Ecto neural progenitor cell (in vitro differentiated cells): ENCODE results near the gene FOXN3.
"Not testable (repeated sequence)": the region's sequence is repeated elsewhere in the genome, so short reads cannot be mapped to it uniquely, and the experiment has no call there.

Experiments used
- DNase-seq: peaks from one replicate; pipeline ENCODE4 v3.0.0-alpha.2; 2018; ENCODE audit warnings: low spot score

The FOXN3 gene

DNA sequence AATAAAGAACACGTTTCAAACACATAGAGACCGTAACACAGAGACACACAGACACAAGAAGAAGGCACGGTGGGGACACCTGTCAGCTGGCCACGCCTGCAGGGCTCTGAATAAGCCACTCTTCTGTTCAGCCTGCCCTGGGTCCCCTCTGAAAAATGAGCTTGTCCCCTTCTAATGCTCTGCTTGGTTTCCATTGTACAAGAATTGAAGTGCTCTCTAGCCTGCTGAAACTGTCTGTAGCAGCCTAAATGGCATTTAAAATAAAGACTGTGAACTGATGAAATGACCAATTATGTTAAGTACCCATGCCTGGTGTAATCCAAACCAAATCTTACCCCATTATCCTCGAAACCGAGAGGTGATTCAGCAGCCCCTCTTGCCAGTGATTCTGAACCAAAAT lies 139.8 kb downstream of the FOXN3 start:
- no peak for DNase-seq

DNA sequence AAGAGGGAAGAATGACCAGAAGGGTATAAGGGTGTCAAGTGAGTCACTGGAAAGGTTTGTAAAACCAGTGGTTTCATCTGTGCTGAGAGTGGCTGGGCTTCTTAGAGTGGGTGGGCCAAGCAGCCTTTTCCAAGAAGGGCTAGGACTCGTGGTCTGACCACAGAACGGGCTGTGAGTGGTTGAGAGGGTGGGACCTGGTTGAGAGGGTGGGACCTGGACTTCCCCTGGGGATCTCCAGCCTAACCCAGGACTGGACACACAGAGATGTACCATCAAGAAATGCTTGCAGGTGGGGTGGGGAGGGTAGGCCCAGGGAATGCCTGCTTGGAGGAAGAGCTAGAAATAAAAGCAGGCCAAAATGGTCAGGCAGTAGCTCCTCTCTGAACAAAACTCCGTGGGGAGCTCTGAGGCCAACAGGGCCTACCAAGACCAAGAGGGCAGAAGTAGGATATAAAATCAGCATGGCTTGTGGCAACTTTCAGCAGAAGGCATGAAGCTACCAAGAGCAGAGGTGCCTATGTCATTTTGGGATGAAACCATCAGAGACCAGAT lies 140.5 kb downstream of the FOXN3 start:
- no peak for DNase-seq

DNA sequence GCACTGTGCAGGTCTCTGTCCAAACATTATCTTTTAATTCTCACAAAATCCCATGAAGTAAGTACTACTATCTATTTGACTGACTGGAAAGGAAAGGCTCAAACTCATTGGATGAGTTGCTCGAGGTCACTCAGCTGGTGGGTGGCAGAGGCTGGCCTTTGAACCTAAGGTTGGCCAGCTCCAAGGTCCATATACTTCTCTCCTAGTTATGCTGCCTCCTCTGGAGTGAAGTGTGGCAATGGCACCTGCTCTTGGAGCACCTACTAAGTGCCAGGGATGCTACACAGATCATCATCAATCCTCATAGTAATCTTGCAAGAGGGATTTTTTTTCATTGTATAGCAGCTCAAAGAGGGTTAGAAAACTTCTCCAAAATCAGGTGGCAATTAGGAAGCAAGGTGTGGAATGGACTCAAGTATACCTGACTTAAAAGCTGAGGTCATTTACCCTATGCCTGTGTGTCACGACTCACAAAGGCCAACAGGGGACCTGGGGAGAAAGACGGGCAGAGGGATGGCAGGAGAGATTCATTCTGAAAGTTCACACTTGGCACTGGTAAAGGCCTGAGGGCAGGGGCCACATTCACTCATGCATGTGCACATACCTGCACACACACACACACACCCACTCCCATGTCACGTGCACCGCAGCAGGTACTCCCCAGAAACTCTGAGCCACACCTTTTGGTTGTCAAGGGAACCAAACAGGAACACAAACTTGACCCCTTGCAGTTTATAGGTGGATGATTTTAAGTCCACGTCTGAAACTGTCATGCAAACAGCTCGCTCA lies 146.4 kb downstream of the FOXN3 start:
- no peak for DNase-seq

DNA sequence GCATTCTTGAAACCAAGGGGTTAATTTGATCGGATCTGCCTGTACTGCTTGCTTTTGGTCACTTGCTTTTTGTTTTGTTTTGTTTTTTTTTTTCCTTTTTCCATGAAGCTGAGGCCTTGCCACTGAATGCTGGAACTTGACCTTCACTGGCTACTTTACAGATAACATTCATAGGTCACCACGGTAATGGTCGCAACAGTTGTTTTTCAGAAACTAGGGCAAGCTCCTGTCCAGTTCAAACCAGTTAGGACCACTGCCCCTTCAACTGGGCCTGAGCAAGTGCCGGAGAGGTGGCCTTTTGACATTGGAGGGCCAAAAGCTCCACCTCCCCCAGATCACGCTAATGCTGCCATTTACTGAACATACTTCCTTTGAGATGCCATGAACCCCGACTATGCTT lies 147.6 kb downstream of the FOXN3 start:
- DNase-seq: no peak

DNA sequence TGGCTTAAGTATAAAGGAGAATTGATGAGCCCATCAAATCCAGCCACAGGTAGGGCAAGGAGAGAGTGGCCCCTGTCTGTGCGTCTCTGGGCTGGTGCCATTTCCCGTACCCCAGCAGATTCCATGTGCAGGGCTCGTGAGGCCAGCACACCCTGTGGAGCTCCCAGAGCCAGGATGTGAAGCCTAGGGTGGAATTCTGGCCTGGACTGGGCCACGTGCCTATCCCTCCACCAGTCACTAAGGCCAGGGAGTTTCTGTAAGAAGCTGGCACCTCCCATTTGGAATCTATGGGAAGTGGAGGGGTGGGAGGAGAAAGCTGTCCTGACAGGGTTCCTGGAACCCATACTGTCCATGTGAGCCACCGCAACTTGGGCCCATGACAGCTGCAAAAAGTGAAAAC lies 148.5 kb downstream of the FOXN3 start:
- no peak for DNase-seq

DNA sequence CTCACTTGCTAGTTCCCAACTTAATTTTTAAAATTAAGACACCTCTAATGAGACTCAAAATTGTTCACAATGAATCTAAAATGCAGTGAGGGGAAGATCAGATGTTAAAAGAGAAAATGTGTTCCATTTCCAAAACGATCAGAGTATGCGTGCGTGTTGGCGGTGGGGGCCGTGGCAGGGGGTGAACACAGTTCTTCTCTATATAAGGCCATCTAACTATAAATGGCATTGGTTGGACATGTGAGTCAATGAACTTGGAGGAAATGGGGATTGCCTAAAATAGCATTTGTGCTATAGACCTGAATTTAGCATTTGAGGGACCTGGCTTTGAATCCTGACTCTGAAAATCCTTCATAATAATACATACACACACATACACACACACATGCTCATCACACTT lies 149.4 kb downstream of the FOXN3 start:
- no peak for DNase-seq

DNA sequence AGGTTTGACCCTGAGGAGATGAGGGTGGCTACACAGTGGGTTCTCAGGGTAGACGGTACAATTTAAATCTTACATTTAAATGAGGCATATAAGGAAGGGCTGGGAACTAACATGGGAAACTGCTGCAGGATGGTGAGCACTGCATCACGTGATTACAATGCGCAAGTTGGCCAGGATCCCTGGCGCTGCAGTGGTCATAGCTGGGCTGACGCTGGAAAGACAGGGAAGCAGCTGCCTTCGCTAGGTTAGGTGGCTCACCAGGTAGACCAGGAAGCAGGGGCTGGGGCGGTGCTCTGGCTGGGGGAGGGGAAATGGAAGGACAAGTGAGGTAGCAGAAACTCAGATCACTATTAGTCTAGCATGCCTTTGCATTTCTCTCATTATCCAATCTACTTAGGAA lies 149.9 kb downstream of the FOXN3 start:
- no peak for DNase-seq

DNA sequence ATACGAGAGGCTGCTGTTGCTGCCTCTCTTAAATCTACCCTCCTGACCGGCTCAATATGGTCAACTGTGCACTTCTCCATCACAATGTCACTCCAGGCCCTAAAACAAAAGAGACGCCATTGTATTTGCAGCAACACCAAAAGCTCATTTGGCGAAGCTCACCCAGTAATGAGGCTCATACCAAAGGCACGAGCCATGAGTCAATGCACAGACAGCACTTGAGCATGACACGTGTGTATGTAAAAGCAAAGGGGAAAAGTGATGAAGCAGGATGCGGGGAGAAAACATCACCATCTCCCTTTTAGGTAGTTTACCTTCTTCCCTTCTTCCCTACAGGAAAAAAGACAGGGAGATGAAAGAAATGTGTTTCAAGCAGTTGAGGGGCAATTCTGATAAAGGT lies 150.3 kb downstream of the FOXN3 start:
- DNase-seq: no peak

DNA sequence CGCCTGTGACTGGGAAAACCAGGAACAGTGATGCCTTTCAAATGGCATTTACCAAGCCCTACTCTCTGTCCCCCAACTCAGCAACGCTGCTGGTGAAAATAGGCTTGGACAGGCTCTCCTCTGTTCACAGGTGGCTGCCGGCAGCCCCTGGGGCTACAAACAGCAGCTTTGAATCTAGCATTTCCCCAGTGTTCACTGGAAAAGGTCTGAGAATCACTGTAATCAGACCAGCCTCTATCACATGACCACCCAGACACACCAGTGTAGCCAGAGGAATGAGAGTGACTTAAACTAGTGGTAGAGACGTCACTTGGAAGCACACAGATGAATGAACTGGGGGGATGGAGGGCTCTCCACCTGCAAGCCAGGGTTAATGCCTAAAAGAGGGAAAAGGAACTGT lies 151.8 kb downstream of the FOXN3 start:
- DNase-seq: no peak

DNA sequence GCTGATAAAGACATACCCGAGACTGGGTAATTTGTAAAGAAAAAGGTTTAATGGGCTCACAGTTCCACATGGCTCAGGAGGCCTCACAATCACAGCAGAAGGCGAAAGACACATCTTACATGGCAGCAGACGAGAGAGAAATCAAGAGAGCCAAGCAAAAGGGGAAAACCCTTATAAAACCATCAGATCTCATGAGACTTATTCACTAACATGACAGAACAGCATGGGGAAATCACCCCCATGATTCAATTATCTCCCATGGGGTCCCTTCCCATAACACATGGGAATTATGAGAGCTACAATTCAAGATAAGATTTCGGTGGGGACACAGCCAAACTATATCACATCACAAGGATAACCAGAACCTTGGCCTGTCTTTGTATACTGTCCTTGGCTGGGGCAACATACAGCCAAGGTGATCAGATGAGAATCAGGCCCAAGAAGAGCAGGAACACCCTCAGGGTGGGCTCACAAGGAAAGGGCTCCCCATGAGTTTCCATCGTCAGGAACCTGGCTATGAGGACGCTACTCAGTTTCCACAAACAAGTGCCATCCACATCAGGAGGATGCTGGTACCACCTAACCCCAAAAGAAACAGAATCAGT lies 152.7 kb downstream of the FOXN3 start:
- DNase-seq: no peak

DNA sequence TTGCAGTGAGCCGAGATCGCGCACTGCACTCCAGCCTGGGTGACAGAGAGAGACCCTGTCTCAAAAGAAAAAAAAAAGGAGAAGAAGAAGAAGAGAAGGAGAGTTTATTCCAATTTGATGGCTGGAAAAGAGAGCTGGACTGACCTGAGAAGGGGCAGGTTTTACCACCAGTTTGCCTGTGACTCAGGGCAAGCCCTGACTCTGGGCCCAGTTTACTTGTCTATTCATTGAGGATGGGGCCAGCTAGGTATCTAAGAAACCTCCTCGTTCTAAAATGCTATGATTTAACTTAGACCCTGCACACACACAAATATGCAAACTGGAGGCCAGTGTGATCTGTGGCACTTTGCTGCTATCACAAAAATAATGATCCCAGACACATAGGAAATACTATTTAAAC lies 155.0 kb downstream of the FOXN3 start:
- DNase-seq: no peak

DNA sequence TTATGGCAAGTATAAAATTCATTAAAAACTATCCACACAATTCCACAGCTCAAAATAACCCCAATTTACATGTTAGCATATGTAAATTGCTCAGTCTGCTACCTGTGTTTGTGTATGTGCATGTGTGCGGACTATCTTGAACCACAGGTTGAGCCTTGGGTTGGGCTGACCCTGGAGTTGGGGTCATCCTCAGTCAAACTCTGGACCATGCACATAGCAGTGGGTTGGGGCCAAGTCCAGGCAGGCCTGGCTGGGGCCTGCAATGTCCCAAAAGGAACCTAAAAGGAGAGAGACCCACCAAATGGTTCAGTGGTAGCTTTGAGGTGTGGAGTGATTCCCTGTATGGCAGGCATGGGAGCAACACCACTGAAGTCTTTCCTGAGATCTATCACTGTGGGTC lies 156.1 kb downstream of the FOXN3 start:
- DNase-seq: no peak

DNA sequence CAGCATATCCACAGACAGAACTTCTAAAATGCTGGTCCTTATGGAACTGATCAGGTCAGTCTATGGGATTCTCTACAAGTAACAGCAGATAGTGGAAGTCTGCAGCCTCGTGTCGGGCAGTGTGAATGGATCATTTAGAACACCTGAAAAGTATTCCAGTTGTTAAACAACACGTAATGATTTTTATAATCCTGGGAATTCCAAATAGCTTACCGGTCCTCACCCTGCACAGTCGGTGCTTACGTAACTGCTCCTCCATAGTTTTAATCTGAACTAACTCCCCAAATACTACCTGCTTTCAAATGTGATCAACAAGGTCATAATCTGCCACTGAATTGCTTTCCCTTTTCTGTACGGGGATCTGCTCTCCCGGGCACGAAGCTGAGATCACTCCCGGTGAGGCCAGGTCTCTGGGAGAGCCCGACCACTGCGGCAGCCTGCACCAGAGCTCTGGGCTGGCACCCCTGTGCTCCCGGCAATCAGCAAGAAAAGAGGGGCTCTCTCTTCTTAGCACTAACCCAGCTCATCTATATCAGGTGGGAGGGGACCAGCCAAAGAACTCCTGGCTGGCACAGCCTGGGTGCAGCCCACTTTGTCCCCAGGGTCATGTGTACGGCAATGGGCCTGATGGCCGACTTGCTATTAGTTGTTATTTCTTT lies 157.0 kb downstream of the FOXN3 start:
- DNase-seq: no peak

DNA sequence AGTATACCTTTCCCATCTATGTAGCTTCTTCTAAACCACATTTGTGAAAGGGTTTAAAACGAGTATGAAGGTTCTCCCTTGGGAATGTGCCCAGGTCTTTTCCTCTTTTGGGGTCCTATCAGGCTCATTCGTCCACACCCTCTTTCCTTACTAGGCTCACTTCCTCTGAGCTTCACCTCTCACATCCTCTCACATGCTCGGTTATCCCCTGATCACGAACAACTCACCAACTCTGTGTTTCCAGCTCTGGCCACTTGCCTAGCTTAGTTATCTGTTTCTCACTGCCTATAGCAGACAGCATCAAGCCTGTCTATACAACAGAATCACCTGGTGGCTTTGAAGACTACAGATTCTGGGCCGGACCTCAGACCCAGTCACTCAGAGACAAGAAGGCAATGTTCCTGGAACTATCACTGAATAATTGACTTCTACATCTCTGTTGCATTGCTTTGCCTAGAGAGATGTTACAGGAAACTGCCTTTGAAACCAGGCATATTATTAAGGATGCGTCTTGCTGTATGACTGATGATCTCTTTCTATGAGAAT lies 158.2 kb downstream of the FOXN3 start:
- no peak for DNase-seq

DNA sequence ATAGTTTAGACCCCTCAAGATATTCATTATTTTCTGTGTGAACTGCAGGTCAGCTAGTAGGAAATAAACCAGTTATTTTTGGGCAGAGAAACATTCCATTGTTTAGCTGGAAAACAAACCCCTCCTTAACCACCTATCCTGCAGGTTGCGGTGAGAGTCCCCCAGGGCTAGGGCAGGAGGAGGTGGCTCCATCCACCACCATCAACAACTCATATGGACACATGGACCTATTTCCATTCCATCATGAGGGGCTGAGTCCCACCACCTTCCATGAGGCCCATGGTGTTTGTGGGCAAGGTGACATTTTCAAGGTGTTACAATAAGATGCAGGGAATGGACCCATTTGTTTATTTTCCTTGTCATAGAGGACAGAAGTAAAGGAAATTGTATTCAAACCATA lies 160.1 kb downstream of the FOXN3 start:
- no peak for DNase-seq

DNA sequence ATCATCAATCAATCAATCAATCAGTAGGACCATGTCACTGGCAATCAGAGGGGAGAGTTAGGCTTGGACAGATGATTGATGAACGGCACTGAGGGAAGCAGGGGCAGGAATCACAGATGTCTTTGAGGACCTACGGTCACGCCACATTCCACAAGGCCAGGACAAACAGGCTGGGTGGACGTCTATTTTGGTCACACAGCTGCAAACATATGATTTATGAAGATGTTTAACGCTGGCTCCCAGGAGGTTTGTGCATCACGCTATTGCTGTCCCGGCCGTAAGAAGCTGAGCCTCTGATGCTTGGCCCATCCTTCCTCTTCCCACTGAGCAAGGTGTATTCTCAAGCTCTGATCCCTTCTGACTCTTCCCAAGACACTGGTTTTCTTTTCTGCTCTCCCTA lies 160.8 kb downstream of the FOXN3 start:
- DNase-seq: no peak

DNA sequence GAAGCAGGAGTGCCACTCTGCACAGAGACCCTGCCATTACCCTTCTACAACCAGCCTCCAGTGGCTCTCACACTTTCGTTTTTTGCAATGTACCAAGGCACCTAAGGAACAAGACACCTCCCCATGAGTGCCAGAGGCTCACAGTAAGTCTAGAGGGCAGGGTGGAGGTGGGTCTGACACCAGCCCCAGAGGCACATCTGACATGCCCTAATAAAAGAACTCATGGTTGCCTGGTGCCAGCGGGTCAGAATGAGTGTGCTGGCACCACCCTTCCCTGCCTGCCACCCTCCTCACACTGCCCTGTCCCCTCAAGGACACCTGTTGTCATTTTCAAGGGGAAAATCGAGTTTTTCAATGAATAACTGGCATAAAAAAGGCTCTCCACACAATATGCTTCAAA lies 161.2 kb downstream of the FOXN3 start:
- DNase-seq: no peak

DNA sequence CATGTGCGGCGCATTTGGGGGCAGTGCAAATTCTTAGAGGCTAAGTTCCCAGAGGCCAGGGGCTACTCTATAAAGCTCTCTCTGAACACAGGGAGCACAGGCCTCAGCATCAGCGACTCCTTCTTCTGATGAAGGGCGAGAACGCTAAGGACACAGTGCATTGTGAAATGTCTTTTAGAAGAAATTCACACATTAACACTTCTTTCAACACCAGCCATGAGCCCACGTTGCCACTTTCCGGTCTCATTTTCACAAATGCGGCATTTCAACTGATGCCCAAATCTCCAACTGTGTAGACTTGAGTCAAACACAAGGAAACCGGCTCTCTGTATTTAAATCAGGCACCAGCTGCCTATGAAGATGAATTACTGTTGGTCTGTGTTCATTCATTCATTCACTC lies 162.0 kb downstream of the FOXN3 start:
- no peak for DNase-seq

DNA sequence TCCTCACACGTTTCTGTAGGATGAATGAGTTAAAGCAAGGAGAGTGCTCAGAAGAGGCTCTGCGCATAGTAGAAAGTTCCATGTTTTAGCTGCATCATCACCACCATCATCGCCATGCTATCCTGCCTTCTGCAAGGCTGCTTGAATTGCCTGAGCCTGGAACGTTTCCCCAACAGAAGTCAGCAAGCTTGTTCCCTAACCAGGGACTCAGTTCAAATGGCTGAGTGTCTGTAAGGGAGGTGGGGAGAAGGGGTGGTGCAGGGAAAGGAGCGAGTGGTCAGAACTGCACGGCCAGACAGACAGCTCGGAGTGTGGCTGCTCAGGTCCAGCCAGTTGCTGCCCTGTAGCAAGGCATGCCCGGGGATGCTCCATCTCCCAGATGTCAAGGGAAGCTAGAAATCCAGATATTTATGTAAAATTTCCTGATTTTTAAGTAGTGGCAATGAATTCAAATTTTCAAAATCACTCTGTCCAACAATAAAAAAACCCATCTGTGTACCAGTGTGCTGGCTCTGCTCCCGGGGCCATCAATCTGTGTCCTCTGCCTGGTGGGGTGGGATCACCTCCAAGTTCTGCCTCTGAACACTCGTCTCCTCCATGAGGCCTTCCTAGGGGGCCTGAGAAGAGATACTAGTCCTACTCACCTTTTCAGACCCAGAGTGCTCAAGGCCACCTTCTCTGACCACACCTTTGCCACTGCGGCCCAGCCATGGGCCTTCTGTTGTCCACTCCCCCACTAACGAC lies 162.7 kb downstream of the FOXN3 start:
- DNase-seq: no peak

DNA sequence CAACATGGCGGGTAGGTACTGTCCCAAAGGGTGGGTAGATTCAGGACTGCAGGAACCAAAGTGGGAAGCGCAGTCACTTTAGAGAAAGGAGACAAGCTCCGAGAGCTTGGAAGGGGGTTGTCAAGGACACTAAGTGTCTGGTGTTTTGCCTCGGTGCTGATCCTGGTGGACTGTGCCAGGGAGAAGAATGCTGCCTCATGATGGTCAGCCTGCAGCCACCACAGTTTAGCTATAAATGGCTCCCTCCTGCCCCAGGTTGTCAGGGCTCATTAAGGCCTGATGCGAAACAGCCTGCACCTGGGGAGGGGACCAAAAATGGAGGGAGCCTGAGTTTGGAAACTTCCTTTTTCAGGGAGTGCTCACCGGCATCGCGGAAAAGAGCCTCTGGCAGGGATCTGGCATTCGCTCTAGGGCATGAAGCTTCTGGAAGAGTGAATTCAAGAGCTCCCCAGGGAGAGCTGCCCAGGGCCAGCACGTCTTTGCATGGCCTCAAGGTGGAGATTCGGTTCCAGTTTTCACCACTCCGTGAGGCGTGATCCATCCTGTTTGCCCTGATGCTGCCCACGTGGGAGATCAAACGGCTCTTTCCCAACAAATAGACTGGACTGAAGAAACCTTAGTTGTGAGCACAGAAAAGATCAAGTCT lies 164.0 kb downstream of the FOXN3 start:
- no peak for DNase-seq

DNA sequence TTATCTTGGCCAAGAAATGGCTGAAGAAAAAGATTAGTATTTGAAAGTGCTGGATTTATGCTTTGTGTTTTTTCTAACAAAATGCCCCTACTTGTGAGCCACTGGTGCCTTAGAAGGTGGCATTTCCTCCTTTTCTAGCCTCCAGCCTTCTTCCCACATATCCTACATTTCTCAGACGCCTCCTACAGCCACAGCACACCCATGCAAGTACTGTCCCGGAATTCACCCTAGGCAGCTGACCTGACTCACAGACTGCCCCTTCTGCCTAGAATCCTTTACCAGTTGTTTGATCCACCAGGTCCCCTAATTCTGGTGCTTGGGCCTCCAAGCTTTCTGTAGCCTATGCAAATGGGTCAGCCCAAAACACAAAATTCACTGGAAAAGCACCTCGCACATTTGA lies 166.0 kb downstream of the FOXN3 start:
- DNase-seq: no peak

DNA sequence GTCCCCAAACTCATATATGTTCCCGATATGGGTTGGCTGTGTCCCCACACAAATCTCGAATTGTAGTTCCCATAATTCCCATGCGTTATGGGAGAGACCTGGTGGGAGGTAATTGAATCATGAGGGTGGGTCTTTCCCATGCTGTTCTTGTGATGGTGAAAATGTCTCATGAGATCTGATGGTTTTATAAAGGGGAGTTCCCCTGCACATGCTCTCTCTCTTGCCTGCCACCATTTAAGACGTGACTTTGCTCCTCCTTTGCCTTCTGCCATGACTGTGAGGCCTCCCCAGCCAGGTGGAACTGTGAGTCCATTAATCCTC lies 166.4 kb downstream of the FOXN3 start:
- not testable (repeated sequence) for DNase-seq
